SKM-1 (cell line): Measurements from ENCODE around the gene PNKP.

ENCODE experiments used
- DNase-seq: peaks from one replicate; lab custom pipeline; 2025; ENCODE audit not compliant: unreplicated experiment; lab: John Stamatoyannopoulos, UW

The PNKP gene

GRCh38 chr19:49847731-49848696 is 19.4 kb downstream of the PNKP start:
- DNase-seq, result no peak

- no peak for DNase-seq
Observed at GRCh38 chr19:49846408-49846807, 21.0 kb downstream of the PNKP start.

GRCh38 chr19:49845414-49845813 is 22.0 kb downstream of the PNKP start:
- DNase-seq, result no peak

GRCh38 chr19:49844138-49845095 is 23.0 kb downstream of the PNKP start:
- DNase-seq, result peak; percentile 2

- no peak for DNase-seq
Observed at GRCh38 chr19:49843265-49843664, 24.1 kb downstream of the PNKP start.

GRCh38 chr19:49840736-49841249 is 26.6 kb downstream of the PNKP start:
- DNase-seq, result no peak

GRCh38 chr19:49840321-49840720 is 27.1 kb downstream of the PNKP start:
- DNase-seq, result no peak

GRCh38 chr19:49839713-49840112 is 27.7 kb downstream of the PNKP start:
- no peak for DNase-seq

GRCh38 chr19:49838885-49839588 is 28.3 kb downstream of the PNKP start:
- DNase-seq, result no peak

- no peak for DNase-seq
Observed at GRCh38 chr19:49837425-49837824, 30.0 kb downstream of the PNKP start.

- DNase-seq, result no peak
Observed at GRCh38 chr19:49837009-49837310, 30.4 kb downstream of the PNKP start.

- no peak for DNase-seq
Observed at GRCh38 chr19:49836176-49837008, 31.0 kb downstream of the PNKP start.

- DNase-seq, result no peak
Observed at GRCh38 chr19:49835562-49835961, 31.8 kb downstream of the PNKP start.

- no peak for DNase-seq
Observed at GRCh38 chr19:49833599-49833998, 33.8 kb downstream of the PNKP start.

- no peak for DNase-seq
Observed at GRCh38 chr19:49832556-49832955, 34.8 kb downstream of the PNKP start.

GRCh38 chr19:49831592-49831991 is 35.8 kb downstream of the PNKP start:
- no peak for DNase-seq

- no peak for DNase-seq
Observed at GRCh38 chr19:49830766-49831165, 36.6 kb downstream of the PNKP start.

GRCh38 chr19:49829721-49830120 is 37.7 kb downstream of the PNKP start:
- DNase-seq, result no peak

GRCh38 chr19:49829200-49829599 is 38.2 kb downstream of the PNKP start:
- DNase-seq, result no peak

GRCh38 chr19:49827034-49827433 is 40.3 kb downstream of the PNKP start:
- DNase-seq, result no peak
